DOHH2 (cell line): Measurements from ENCODE around the gene MYZAP.

Experiments used
- EZH2phosphoT487 ChIP-seq: fragments of 200-600 bp; sonication (generic); IDR thresholded peaks from 2 replicates; pipeline ENCODE4 v1.6.1; 2017; ENCODE audit warnings: borderline replicate concordance, mild to moderate bottlenecking, antibody characterized with exemption, low read length, moderate library complexity, mixed read lengths
- TF ChIP-seq, protein P1 (sequence below): fragments of 200-600 bp; sonication (generic); IDR thresholded peaks from one replicate; pipeline ENCODE4 v1.5.1; 2014; ENCODE audit warnings: antibody characterized with exemption, mild to moderate bottlenecking, low read depth, low read length; ENCODE audit not compliant: poor library complexity, severe bottlenecking

DNA sequence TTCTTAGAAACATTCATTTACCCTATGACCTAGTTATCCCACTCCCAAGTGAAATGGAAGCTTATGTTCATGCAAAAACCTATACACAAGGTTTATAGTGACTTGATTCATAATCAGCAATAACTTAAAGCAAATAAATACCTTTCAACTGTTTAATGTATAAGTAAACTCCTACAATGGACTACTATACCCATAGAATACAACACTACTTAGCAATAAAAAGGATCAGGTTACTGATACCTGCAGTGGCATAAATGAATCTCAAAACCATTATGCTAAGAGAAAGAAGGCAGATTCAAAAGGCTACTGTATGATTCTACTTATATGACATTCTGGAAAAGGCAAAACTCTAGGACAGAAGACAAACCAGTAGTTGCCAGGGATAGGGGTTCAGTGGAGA is 106.5 kb downstream of the MYZAP start:
- TF ChIP-seq, protein P1, sequence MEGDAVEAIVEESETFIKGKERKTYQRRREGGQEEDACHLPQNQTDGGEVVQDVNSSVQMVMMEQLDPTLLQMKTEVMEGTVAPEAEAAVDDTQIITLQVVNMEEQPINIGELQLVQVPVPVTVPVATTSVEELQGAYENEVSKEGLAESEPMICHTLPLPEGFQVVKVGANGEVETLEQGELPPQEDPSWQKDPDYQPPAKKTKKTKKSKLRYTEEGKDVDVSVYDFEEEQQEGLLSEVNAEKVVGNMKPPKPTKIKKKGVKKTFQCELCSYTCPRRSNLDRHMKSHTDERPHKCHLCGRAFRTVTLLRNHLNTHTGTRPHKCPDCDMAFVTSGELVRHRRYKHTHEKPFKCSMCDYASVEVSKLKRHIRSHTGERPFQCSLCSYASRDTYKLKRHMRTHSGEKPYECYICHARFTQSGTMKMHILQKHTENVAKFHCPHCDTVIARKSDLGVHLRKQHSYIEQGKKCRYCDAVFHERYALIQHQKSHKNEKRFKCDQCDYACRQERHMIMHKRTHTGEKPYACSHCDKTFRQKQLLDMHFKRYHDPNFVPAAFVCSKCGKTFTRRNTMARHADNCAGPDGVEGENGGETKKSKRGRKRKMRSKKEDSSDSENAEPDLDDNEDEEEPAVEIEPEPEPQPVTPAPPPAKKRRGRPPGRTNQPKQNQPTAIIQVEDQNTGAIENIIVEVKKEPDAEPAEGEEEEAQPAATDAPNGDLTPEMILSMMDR, result no peak
- no peak for TF ChIP-seq EZH2phosphoT487
